WTC11 (cell line): ENCODE results near the gene FAM32A.

Source experiments
- ESRRA ChIP-seq: sonication (generic); formaldehyde crosslinking; IDR thresholded peaks from 2 replicates; pipeline ENCODE4 v1.8.1; 2022; ENCODE audit warnings: mild to moderate bottlenecking, missing genetic modification reagents, borderline replicate concordance
- TEAD4 ChIP-seq: sonication (generic); formaldehyde crosslinking; IDR thresholded peaks from 2 replicates; pipeline ENCODE4 v1.8.0; 2022; ENCODE audit warnings: mild to moderate bottlenecking, missing genetic modification reagents

GRCh38 chr19:16170134-16170533 lies 15.1 kb upstream of the FAM32A start:
- no peak for TF ChIP-seq TEAD4
- no peak for TF ChIP-seq ESRRA (CRISPR knock-in tag)
